Loucy (cell line): Measurements from ENCODE around the gene CABCOCO1.

Experiments
- H2AFZ ChIP-seq: fragments of 200-600 bp; sonication (generic); 2 replicates; pipeline ENCODE4 v1.6.0; 2016; ENCODE audit warnings: antibody characterized with exemption, mild to moderate bottlenecking, low read length, moderate library complexity
- H3F3A ChIP-seq: fragments of 200-600 bp; 2 replicates; pipeline ENCODE4 v1.6.0; 2016; ENCODE audit warnings: antibody characterized with exemption, low read depth, mild to moderate bottlenecking
- H3K27me3 ChIP-seq: fragments of 200-600 bp; sonication (generic); 2 replicates; pipeline ENCODE4 v1.6.1; 2014; ENCODE audit warnings: low read length, mild to moderate bottlenecking; ENCODE audit not compliant: insufficient read depth, poor library complexity, severe bottlenecking
- H3K36me3 ChIP-seq: fragments of 200-600 bp; sonication (generic); 2 replicates; pipeline ENCODE4 v1.6.1; 2016; ENCODE audit warnings: low read length; ENCODE audit not compliant: insufficient read depth
- H3K4me1 ChIP-seq: fragments of 200-600 bp; sonication (generic); 2 replicates; pipeline ENCODE4 v1.5.1; 2014; ENCODE audit warnings: low read length, mild to moderate bottlenecking; ENCODE audit not compliant: insufficient read depth, poor library complexity, severe bottlenecking
- H3K4me2 ChIP-seq: fragments of 200-600 bp; sonication (generic); 2 replicates; pipeline ENCODE4 v1.6.0; 2014; ENCODE audit warnings: antibody characterized with exemption, low read length, low read depth, mild to moderate bottlenecking; ENCODE audit not compliant: poor library complexity, severe bottlenecking
- H3K4me3 ChIP-seq: fragments of 200-600 bp; sonication (generic); 2 replicates; pipeline ENCODE4 v1.5.1; 2014; ENCODE audit warnings: low read length, mild to moderate bottlenecking, mixed read lengths; ENCODE audit not compliant: poor library complexity, severe bottlenecking
- H3K79me2 ChIP-seq: fragments of 200-600 bp; sonication (generic); 2 replicates; pipeline ENCODE4 v1.6.1; 2014; ENCODE audit warnings: low read length; ENCODE audit not compliant: insufficient read depth
- H3K9ac ChIP-seq: fragments of 200-600 bp; sonication (generic); 2 replicates; pipeline ENCODE4 v1.6.0; 2014; ENCODE audit warnings: mild to moderate bottlenecking, low read depth, low read length, moderate library complexity; ENCODE audit not compliant: poor library complexity, severe bottlenecking
- H3K9me2 ChIP-seq: fragments of 200-600 bp; sonication (generic); replicated peaks from 2 replicates; pipeline ENCODE4 v1.6.1; 2016; ENCODE audit warnings: low read depth, low read length, mixed read lengths
- H3K9me3 ChIP-seq: fragments of 200-600 bp; sonication (generic); 2 replicates; pipeline ENCODE4 v1.6.1; 2014; ENCODE audit warnings: mild to moderate bottlenecking, antibody characterized with exemption, low read length, low read depth; ENCODE audit not compliant: insufficient read depth
- H4K20me1 ChIP-seq: fragments of 200-600 bp; sonication (generic); 2 replicates; pipeline ENCODE4 v1.6.0; 2014; ENCODE audit warnings: antibody characterized with exemption, low read length, mild to moderate bottlenecking; ENCODE audit not compliant: insufficient read depth, poor library complexity, severe bottlenecking
- EZH2phosphoT487 ChIP-seq: fragments of 200-600 bp; IDR thresholded peaks from 2 replicates; pipeline ENCODE4 v1.6.1; 2018; ENCODE audit warnings: antibody characterized with exemption, mild to moderate bottlenecking, moderate library complexity, borderline replicate concordance
- TF ChIP-seq, protein P1 (sequence below): fragments of 200-600 bp; sonication (generic); conservative IDR thresholded peaks from 2 replicates; pipeline ENCODE4 v1.5.1; 2014; ENCODE audit warnings: mild to moderate bottlenecking, antibody characterized with exemption, low read length

CABCOCO1 gene

DNA sequence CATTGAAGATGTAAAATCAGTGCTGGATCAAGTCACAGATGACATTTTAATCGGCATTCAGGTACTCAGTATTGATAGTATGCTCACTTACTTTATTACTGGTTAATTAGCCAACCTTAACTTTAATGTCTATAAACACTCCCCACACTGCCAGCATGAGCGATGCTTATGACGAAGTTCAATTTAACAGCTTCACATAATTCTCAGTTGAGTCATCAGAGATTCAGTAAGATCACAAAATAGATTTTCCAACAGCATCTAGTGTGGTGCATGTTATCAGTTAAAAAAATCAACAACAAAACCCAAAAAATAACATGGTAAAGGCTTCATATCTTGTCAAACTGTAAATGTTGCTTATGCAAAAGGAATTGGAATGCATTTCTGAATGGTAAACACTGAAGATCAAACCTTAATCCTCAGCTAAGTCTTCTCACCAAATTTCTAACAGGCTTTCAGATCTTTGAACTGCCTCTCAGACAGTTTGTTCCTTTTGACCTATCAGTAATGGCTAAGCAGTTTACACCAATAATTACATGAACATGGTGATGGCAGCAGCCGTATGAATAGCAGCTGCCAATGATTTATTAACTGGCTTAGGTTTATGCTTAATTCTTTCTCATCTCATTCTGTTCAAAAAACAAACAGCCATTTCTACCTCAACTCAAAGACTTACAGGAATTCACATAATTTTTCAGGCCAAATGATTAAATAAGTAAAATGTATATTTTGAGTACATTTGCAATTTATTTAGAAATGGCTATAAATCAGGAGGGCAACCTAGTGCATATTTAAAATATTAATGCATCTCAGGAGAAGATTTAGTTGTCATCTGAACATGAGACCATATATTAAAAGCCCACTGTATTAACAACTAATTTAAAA, 98.5 kb downstream of the CABCOCO1 start:
- Histone ChIP-seq H3K27me3 (no peaks in the 10 kb centered on the region), H3K4me1 (peaks cover 91% of the 10 kb centered on the region), H3K9ac (peak overlapping the region; percentile 49), H3K79me2 (no peaks in the 10 kb centered on the region), H3F3A (peaks cover 22% of the 10 kb centered on the region), H3K9me2 (no peaks in the 10 kb centered on the region), H3K36me3 (no peaks in the 10 kb centered on the region), H3K9me3 (no peaks in the 10 kb centered on the region), H3K4me2 (peak overlapping the region; percentile 12), H4K20me1 (no peaks in the 10 kb centered on the region), H3K4me3 (no peak overlapping the region), H2AFZ (peak overlapping the region; percentile 52)
- TF ChIP-seq, protein P1, sequence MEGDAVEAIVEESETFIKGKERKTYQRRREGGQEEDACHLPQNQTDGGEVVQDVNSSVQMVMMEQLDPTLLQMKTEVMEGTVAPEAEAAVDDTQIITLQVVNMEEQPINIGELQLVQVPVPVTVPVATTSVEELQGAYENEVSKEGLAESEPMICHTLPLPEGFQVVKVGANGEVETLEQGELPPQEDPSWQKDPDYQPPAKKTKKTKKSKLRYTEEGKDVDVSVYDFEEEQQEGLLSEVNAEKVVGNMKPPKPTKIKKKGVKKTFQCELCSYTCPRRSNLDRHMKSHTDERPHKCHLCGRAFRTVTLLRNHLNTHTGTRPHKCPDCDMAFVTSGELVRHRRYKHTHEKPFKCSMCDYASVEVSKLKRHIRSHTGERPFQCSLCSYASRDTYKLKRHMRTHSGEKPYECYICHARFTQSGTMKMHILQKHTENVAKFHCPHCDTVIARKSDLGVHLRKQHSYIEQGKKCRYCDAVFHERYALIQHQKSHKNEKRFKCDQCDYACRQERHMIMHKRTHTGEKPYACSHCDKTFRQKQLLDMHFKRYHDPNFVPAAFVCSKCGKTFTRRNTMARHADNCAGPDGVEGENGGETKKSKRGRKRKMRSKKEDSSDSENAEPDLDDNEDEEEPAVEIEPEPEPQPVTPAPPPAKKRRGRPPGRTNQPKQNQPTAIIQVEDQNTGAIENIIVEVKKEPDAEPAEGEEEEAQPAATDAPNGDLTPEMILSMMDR = no peak

DNA sequence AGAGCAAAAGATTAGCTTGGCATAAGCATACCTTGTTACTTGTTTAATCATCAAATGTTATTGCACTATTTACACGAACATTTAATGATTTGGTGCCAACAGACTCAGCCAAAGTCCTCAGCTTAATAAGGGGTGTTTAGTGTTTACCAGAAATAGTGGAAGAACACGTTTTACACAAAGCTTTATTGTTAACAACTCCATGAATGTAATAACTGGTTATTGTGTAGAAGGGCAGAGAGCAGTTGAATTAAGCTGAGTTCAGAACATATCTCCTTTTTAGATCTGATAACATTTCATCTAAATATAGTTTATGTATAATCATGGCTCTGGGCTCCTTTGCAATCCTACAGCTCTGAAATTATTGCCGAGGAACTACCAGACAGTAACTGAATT, 99.1 kb downstream of the CABCOCO1 start:
- H2AFZ ChIP-seq = no peak overlapping the region

DNA sequence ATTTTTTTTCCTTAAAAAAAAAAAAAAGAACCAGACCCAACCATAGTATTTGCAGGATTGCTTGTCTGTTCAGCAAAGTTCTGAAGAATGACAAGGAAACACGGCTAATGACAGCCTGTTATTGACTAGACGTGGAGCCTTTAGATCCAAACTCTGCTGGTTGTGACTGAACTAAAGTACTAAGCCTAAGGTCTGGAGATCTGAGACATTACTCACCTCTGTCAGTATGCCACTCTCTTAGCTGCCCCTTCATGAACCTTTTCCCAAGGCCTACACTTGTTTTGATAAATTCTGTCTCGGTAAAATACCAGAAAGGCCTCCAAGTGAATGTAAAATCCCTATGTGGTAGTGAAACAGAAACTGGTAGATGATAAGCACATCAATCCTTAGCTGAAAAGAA, 101.0 kb downstream of the CABCOCO1 start:
- H3F3A ChIP-seq = peaks cover 29% of the 10 kb centered on the region
- H3K4me3 ChIP-seq = no peak overlapping the region
- peaks cover 86% of the 10 kb centered on the region for H3K4me1 ChIP-seq
- peak overlapping the region; percentile 77 for H3K4me2 ChIP-seq
- no peaks in the 10 kb centered on the region for H3K36me3 ChIP-seq
- no peak overlapping the region for H2AFZ ChIP-seq
- H3K9me3 ChIP-seq = no peaks in the 10 kb centered on the region
- H3K9ac ChIP-seq = peak overlapping the region; percentile 87
- no peaks in the 10 kb centered on the region for H3K79me2 ChIP-seq
- no peaks in the 10 kb centered on the region for H4K20me1 ChIP-seq
- H3K9me2 ChIP-seq = no peaks in the 10 kb centered on the region
- no peaks in the 10 kb centered on the region for H3K27me3 ChIP-seq
- TF ChIP-seq, protein P1 = no peak
- TF ChIP-seq EZH2phosphoT487 = no peak

More for the DNA sequence above, 99.1 kb downstream of the CABCOCO1 start:
- TF ChIP-seq EZH2phosphoT487 = no peak
- TF ChIP-seq, protein P1 = no peak
- Histone ChIP-seq H3K9me3 (no peaks in the 10 kb centered on the region), H3K4me2 (peak overlapping the region; percentile 12), H3K4me3 (no peak overlapping the region), H3K4me1 (peaks cover 91% of the 10 kb centered on the region), H3K36me3 (no peaks in the 10 kb centered on the region), H3K27me3 (no peaks in the 10 kb centered on the region), H4K20me1 (no peaks in the 10 kb centered on the region), H3K79me2 (no peaks in the 10 kb centered on the region), H3F3A (peaks cover 28% of the 10 kb centered on the region), H3K9me2 (no peaks in the 10 kb centered on the region), H3K9ac (peak overlapping the region; percentile 49)
